Mucosa of descending colon (tissue), 3 donors: Measurements from ENCODE around the gene UBR2. TPM values are rescaled to one million over a fixed set of nuclear protein-coding genes. Genes with fewer than 3 reads are reported as not detected.

Experiments used
- ATAC-seq: fragments of 200-7000 bp; cut with Tn5 transposase; one replicate; pipeline ENCODE4 v1.9.1; 2020; ENCODE audit warnings: mild to moderate bottlenecking, moderate library complexity
- DNase-seq, 3 donors: peaks; one replicate each; pipeline ENCODE4 v3.0.0-alpha.2; 2020
- H3K36me3 ChIP-seq: fragments of 200-600 bp; one replicate; pipeline ENCODE4 v1.8.0; 2021; ENCODE audit warnings: low read depth, mild to moderate bottlenecking
- H3K4me1 ChIP-seq: fragments of 200-600 bp; one replicate; pipeline ENCODE4 v1.8.0; 2021; ENCODE audit warnings: low read depth, mild to moderate bottlenecking
- H3K4me3 ChIP-seq: fragments of 200-600 bp; one replicate; pipeline ENCODE4 v1.8.0; 2021; ENCODE audit warnings: mild to moderate bottlenecking
- H3K9me3 ChIP-seq: fragments of 200-600 bp; one replicate; pipeline ENCODE4 v1.8.0; 2021; ENCODE audit warnings: mild to moderate bottlenecking
- CTCF ChIP-seq: fragments of 200-600 bp; IDR thresholded peaks from one replicate; pipeline ENCODE4 v1.8.0; 2022; ENCODE audit warnings: antibody characterized with exemption, mild to moderate bottlenecking
- intact Hi-C, 2 donors: fragments of 100-400 bp; cut with DNase I in 1 of 2; cut with micrococcal nuclease in 1 of 2; formaldehyde crosslinking; loops; one replicate each; pipeline versions ENCODE4 v1.11.0 to v1.11.1; 2022; cut with DNase I, micrococcal nuclease
- total RNA-seq, 3 donors: library from RNA; stranded (reverse); fragmentation: NEBNext Ultra II Directional in 2 of 3; extraction: Animal tissue kit (Norgen Biotek cat#: 25700) in 2 of 3; gene quantifications; one replicate each; pipeline versions ENCODE4 v1.2.1 to v1.2.4, GENCODE V29; 2021 to 2023
- donor health status: DM: no; HTN: no; CAD: no; lungs with moderate emphysema.
- donor health status: DM: no; HTN: no; CAD: no.
- donor health status: DM: no; HTN: yes; CAD: no.

Gene UBR2
- total RNA-seq, 3 donors from 2014 or later: 41.2 to 53.1 (median 49.6) TPM

GRCh38 chr6:42530751-42531150 is 33.1 kb upstream of the UBR2 start:
- no peak for TF ChIP-seq CTCF
- ATAC-seq (no peak), DNase-seq (no peak)
- no peaks in the 10 kb centered on the region for H3K4me1 ChIP-seq
- intact Hi-C loops: loop anchor here in 1 of 2 donors (10.0 kb wide), 1 partner anchor 266 kb away; no protein-coding TSS in a partner anchor
- H3K36me3 ChIP-seq: no peaks in the 10 kb centered on the region
- no peaks in the 10 kb centered on the region for H3K9me3 ChIP-seq
- H3K4me3 ChIP-seq: no peak overlapping the region

GRCh38 chr6:42532038-42532669 is 31.7 kb upstream of the UBR2 start:
- Histone ChIP-seq H3K9me3 (no peaks in the 10 kb centered on the region), H3K4me1 (no peaks in the 10 kb centered on the region), H3K36me3 (no peaks in the 10 kb centered on the region), H3K4me3 (no peak overlapping the region)
- ATAC-seq (peak; percentile 80), DNase-seq (peak in 1 of 3 donors; percentile 31)
- peak; percentile 50 for TF ChIP-seq CTCF
- intact Hi-C loops: loop anchor here in 1 of 2 donors (10.0 kb wide), 1 partner anchor 267 kb away; no protein-coding TSS in a partner anchor

- no peaks in the 10 kb centered on the region for H3K4me1 ChIP-seq
- DNase-seq: no peak
- H3K4me3 ChIP-seq: no peak overlapping the region
- no peak for ATAC-seq
- H3K9me3 ChIP-seq: no peaks in the 10 kb centered on the region
- TF ChIP-seq CTCF: no peak
- intact Hi-C loops: loop anchor here in 1 of 2 donors (10.0 kb wide), 1 partner anchor 269 kb away; no protein-coding TSS in a partner anchor
- H3K36me3 ChIP-seq: no peaks in the 10 kb centered on the region
Observed at GRCh38 chr6:42533794-42534193, 30.0 kb upstream of the UBR2 start.

GRCh38 chr6:42537536-42537935 is 26.3 kb upstream of the UBR2 start:
- TF ChIP-seq CTCF: no peak

GRCh38 chr6:42539135-42539534 is 24.7 kb upstream of the UBR2 start:
- H3K4me1 ChIP-seq: no peaks in the 10 kb centered on the region
- no peaks in the 10 kb centered on the region for H3K36me3 ChIP-seq
- no peaks in the 10 kb centered on the region for H3K9me3 ChIP-seq
- TF ChIP-seq CTCF: no peak
- H3K4me3 ChIP-seq: no peak overlapping the region
- ATAC-seq: no peak
- intact Hi-C loops: loop anchor here in 1 of 2 donors (10.0 kb wide), 1 partner anchor 274 kb away; no protein-coding TSS in a partner anchor
- DNase-seq: no peak

More at GRCh38 chr6:42537536-42537935, 26.3 kb upstream of the UBR2 start:
- intact Hi-C loops: loop anchor here in 1 of 2 donors (10.0 kb wide), 1 partner anchor 273 kb away; no protein-coding TSS in a partner anchor
- H3K9me3 ChIP-seq: no peaks in the 10 kb centered on the region
- no peaks in the 10 kb centered on the region for H3K4me1 ChIP-seq
- no peak for DNase-seq
- ATAC-seq: no peak
- no peak overlapping the region for H3K4me3 ChIP-seq
- no peaks in the 10 kb centered on the region for H3K36me3 ChIP-seq
